Stomach (tissue), 9 donors: ENCODE results near the gene COX5B. TPM values are rescaled to one million over a fixed set of nuclear protein-coding genes. Genes with fewer than 3 reads are reported as not detected.
"Not testable (repeated sequence)": the region's sequence is repeated elsewhere in the genome, so short reads cannot be mapped to it uniquely, and the experiment has no call there.

Experiments
- DNase-seq, 2 donors: peaks; one replicate each; pipeline versions ENCODE4 v3.0.0 to v3.0.0-alpha.2; 2013 to 2019
- H3K27ac ChIP-seq, 5 donors: fragments of 200-600 bp in 4 of 5; sonication (generic) in 4 of 5; one replicate each; pipeline ENCODE4 v1.5.1; 2013 to 2019; ENCODE audit warnings: mild to moderate bottlenecking in 1 of 5, moderate library complexity in 1 of 5
- H3K27me3 ChIP-seq, 3 donors: fragments of 200-600 bp; sonication (generic); one replicate each; pipeline ENCODE4 v1.5.1; 2017 to 2019; ENCODE audit warnings: mixed run types in 1 of 3
- H3K36me3 ChIP-seq, 4 donors: fragments of 200-600 bp; sonication (generic); 1 replicate in 3 of 4; 2 replicates in 1 of 4; pipeline ENCODE4 v1.5.1; 2016 to 2019
- H3K4me1 ChIP-seq, 4 donors: fragments of 200-600 bp; sonication (generic); one replicate each; pipeline ENCODE4 v1.5.1; 2016 to 2019
- H3K4me3 ChIP-seq, 4 donors: fragments of 200-600 bp; sonication (generic) in 3 of 4; one replicate each; pipeline ENCODE4 v1.5.1; 2016 to 2019; ENCODE audit warnings: mild to moderate bottlenecking in 1 of 4
- H3K9me3 ChIP-seq, 4 donors: fragments of 200-600 bp; sonication (generic); one replicate each; pipeline ENCODE4 v1.5.1; 2016 to 2019
- EP300 ChIP-seq: sonication (generic); formaldehyde crosslinking; IDR thresholded peaks from one replicate; pipeline ENCODE4 v1.6.1; 2017; ENCODE audit warnings: antibody characterized with exemption
- POLR2A ChIP-seq, 4 donors: fragments of 450-650 bp; IDR thresholded peaks; one replicate each; pipeline ENCODE4 v1.6.1; 2016; ENCODE audit warnings: antibody characterized with exemption in 4 of 4, control low read depth in 2 of 4, mild to moderate bottlenecking in 1 of 4, moderate library complexity in 1 of 4
- POLR2AphosphoS5 ChIP-seq, 3 donors: sonication (generic); formaldehyde crosslinking; IDR thresholded peaks; one replicate each; pipeline ENCODE4 v1.6.1; 2016; ENCODE audit warnings: antibody characterized with exemption in 3 of 3
- WGBS, 5 donors: extraction: QIAGEN DNeasy Blood & Tissue Kit in 3 of 5; methylation state at CpG; one replicate each; pipeline versions ENCODE4 v1.1.5 to v1.1.7; 2013 to 2018; 5-methylcytosine and 5-hydroxymethylcytosine counted together
- intact Hi-C: fragments of 100-400 bp; cut with DNase I; formaldehyde crosslinking; loops from one replicate; pipeline ENCODE4 v1.15.1; 2023; ENCODE audit warnings: low total_unique reads
- polyA plus RNA-seq, 3 donors: library from polyadenylated mRNA; stranded (reverse); fragments of 200-250 nt; gene quantifications; one replicate each; pipeline ENCODE4 v1.2.3, GENCODE V29; 2013
- total RNA-seq, 5 donors: library from RNA; depleted of rRNA; stranded (reverse); fragments of >200 nt; gene quantifications; one replicate each; pipeline versions ENCODE4 v1.1.0 to v1.2.3, GENCODE V29; 2014 to 2016
- TF ChIP-seq, protein P1 (sequence below), 7 experiments: fragments of 450-650 bp in 4 of 7; fragments of 200-600 bp in 3 of 7; sonication (generic) in 3 of 7; IDR thresholded peaks; one replicate each; pipeline ENCODE4 v1.5.1; 2016 to 2019; ENCODE audit warnings: antibody characterized with exemption in 7 of 7, control low read depth in 2 of 7, mild to moderate bottlenecking in 1 of 7
- donor health status: healthy with polysubstance abuse.
- donor health status: Bipolar disorder and iron deficiency.
- donor health status: healthy.

Gene COX5B
- total and polyA plus RNA-seq, 8 donors = 370 to 935 (median 571) TPM

DNA sequence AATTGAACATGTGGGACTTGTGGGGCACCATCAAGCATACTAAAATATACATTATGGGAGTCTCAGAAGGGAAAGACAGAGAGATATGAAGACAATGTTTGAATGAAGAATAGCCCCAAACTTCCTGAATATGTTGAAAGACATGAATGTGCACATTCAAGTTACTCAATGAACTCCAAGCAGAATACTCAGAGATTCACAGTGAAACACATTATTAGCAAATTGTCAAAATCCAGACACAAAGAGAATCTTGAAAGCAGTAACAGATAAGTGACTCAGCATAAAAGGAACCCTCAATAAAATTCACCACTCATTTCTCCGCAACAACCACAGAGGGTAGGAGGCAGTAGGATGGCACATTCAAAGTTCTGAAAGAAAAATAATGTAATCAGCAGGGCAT, 32.4 kb downstream of the COX5B start:
- TF ChIP-seq EP300 = no peak
- TF ChIP-seq, protein P1, sequence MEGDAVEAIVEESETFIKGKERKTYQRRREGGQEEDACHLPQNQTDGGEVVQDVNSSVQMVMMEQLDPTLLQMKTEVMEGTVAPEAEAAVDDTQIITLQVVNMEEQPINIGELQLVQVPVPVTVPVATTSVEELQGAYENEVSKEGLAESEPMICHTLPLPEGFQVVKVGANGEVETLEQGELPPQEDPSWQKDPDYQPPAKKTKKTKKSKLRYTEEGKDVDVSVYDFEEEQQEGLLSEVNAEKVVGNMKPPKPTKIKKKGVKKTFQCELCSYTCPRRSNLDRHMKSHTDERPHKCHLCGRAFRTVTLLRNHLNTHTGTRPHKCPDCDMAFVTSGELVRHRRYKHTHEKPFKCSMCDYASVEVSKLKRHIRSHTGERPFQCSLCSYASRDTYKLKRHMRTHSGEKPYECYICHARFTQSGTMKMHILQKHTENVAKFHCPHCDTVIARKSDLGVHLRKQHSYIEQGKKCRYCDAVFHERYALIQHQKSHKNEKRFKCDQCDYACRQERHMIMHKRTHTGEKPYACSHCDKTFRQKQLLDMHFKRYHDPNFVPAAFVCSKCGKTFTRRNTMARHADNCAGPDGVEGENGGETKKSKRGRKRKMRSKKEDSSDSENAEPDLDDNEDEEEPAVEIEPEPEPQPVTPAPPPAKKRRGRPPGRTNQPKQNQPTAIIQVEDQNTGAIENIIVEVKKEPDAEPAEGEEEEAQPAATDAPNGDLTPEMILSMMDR (IDR thresholded peaks at IDR 0.05) = no peak
- Histone ChIP-seq H3K27me3 (no peaks in the 10 kb centered on the region), H3K4me3 (no peak overlapping the region), H3K27ac (no peak overlapping the region), H3K36me3 (no peaks in the 10 kb centered on the region), H3K4me1 (no peaks in the 10 kb centered on the region), H3K9me3 (no peaks in the 10 kb centered on the region)
- 86 to 100% (median 89%) methylated on average over 1 of the region's 1 CpG for WGBS, 5 donors
- DNase-seq = no peak
- intact Hi-C loops = no loop called here

GRCh38 chr2:97687235-97687634, 41.4 kb downstream of the COX5B start:
- H3K9me3 ChIP-seq, H3K4me3 ChIP-seq, H3K27me3 ChIP-seq, H3K36me3 ChIP-seq, H3K27ac ChIP-seq, intact Hi-C loops, H3K4me1 ChIP-seq, DNase-seq: not testable (repeated sequence)
- WGBS, 5 donors = 87 to 100% (median 90%) methylated on average over 2 of the region's 3 CpGs

GRCh38 chr2:97688062-97688827, 42.4 kb downstream of the COX5B start:
- no peak for DNase-seq
- TF ChIP-seq POLR2AphosphoS5 (IDR thresholded peaks at IDR 0.05) (no peak), EP300 (no peak), POLR2A (IDR thresholded peaks at IDR 0.05) (no peak)
- TF ChIP-seq, protein P1 (IDR thresholded peaks at IDR 0.05) = no peak
- H3K27ac ChIP-seq = no peak overlapping the region
- H3K4me1 ChIP-seq = no peaks in the 10 kb centered on the region
- H3K36me3 ChIP-seq = no peaks in the 10 kb centered on the region
- H3K4me3 ChIP-seq = no peak overlapping the region
- WGBS, 5 donors = 81 to 88% (median 85%) methylated on average over 9 to 11 of the region's 11 CpGs
- H3K27me3 ChIP-seq = no peaks in the 10 kb centered on the region
- no peaks in the 10 kb centered on the region for H3K9me3 ChIP-seq
- intact Hi-C loops = no loop called here

DNA sequence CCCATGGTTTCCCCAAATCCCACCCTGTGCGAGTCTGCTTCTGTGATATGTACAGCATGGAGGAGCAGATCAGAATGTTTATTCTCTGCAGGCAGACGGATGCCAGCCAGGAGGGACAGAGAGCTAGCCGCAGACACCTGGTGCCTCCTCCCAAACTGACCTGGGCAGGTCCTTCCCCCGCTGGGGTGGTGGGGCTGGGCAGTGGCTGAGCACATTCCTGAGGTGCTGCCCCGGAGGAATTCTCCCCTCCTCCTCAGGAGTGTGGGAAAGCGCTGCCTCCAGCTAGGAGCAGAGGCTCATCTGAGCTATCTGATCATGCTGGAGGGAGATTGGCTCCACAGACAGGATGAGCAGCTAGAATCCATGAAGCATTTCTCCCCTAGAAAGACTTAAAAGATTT, 45.3 kb downstream of the COX5B start:
- WGBS, 5 donors = 55 to 63% (median 63%) methylated on average over 5 to 6 of the region's 6 CpGs

More for the DNA sequence above, 45.3 kb downstream of the COX5B start:
- no peaks in the 10 kb centered on the region for H3K9me3 ChIP-seq
- H3K4me1 ChIP-seq = no peaks in the 10 kb centered on the region
- no peak for DNase-seq
- H3K36me3 ChIP-seq = no peaks in the 10 kb centered on the region
- H3K27ac ChIP-seq = no peak overlapping the region
- intact Hi-C loops = loop anchor here (10.0 kb wide), 1 partner anchor 96 kb away; no protein-coding TSS in a partner anchor
- no peaks in the 10 kb centered on the region for H3K27me3 ChIP-seq
- TF ChIP-seq, protein P1 (IDR thresholded peaks at IDR 0.05) = no peak
- TF ChIP-seq EP300 = no peak
- no peak for TF ChIP-seq POLR2AphosphoS5 (IDR thresholded peaks at IDR 0.05)
- no peak for TF ChIP-seq POLR2A (IDR thresholded peaks at IDR 0.05)
- no peak overlapping the region for H3K4me3 ChIP-seq
